ENCODE results near the gene ART3.
"Not testable (repeated sequence)": the region's sequence is repeated elsewhere in the genome, so short reads cannot be mapped to it uniquely, and the experiment has no call there.

ART3 gene

GRCh38 chr4:76074468-76074867, at the start of gene ART3:
Gene ART3 (plus strand): TSS chr4:76074709. CDS start chr4:76075890, 1,181 bp downstream.
- no peak for DNase-seq (ENCODE audit: low spot score)
- in situ Hi-C loops (cut with MboI; ENCODE audit: low sequenced_read_pairs, unreplicated experiment) = no loop called here
- TF ChIP-seq, protein P1, sequence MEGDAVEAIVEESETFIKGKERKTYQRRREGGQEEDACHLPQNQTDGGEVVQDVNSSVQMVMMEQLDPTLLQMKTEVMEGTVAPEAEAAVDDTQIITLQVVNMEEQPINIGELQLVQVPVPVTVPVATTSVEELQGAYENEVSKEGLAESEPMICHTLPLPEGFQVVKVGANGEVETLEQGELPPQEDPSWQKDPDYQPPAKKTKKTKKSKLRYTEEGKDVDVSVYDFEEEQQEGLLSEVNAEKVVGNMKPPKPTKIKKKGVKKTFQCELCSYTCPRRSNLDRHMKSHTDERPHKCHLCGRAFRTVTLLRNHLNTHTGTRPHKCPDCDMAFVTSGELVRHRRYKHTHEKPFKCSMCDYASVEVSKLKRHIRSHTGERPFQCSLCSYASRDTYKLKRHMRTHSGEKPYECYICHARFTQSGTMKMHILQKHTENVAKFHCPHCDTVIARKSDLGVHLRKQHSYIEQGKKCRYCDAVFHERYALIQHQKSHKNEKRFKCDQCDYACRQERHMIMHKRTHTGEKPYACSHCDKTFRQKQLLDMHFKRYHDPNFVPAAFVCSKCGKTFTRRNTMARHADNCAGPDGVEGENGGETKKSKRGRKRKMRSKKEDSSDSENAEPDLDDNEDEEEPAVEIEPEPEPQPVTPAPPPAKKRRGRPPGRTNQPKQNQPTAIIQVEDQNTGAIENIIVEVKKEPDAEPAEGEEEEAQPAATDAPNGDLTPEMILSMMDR (IDR thresholded peaks at IDR 0.05; ENCODE audit: borderline replicate concordance, control extremely low read depth, extremely low read depth, insufficient read depth, missing control alignments) = no peak

GRCh38 chr4:76028350-76028765, 46.2 kb upstream of the ART3 start:
- TF ChIP-seq, protein P1 (IDR thresholded peaks at IDR 0.05; ENCODE audit: borderline replicate concordance, control extremely low read depth, extremely low read depth, insufficient read depth, missing control alignments) = no peak
- DNase-seq (ENCODE audit: low spot score) = no peak
- in situ Hi-C loops (cut with MboI; ENCODE audit: low sequenced_read_pairs, unreplicated experiment) = no loop called here

DNA sequence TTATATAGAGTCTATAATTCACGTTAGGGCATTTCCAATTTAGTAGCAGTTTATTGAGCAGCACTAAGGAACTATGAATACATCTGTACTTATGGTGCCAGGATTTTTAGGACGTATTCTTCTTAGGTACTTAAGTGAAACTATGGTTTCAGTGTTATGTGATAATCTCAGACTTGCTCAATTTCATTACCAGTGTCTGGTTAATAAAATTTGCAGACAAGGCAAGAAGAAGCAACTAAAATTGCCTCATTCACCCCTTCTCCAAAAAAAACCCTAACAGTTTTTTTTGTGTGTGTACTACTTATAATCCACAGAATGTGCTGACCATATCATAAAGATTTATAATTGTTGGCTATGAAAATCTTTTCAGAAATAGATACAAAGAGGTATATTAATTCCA, 45.2 kb upstream of the ART3 start:
- TF ChIP-seq, protein P1 (IDR thresholded peaks at IDR 0.05; ENCODE audit: borderline replicate concordance, control extremely low read depth, extremely low read depth, insufficient read depth, missing control alignments) = no peak
- in situ Hi-C loops (cut with MboI; ENCODE audit: low sequenced_read_pairs, unreplicated experiment) = no loop called here
- DNase-seq (ENCODE audit: low spot score) = no peak

DNA sequence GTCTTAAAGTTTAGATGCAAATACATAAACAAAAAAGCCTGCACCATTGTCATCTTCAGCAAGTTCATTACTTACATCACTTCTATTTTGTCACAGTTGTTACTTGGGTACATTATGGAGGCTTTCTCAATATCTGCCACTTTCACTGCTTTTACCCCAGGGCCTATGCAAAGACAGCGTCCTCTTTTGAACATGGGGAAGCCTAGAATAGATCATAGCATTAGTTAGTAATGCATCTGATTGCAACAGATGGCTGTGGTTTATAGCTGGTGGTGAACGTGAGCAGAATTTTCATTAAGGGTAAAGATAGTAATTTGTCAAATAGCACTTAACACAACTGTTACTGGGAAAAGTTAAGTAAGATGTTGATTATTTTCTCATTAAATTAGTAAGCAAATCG, 39.4 kb upstream of the ART3 start:
- in situ Hi-C loops (cut with MboI; ENCODE audit: low sequenced_read_pairs, unreplicated experiment) = no loop called here
- TF ChIP-seq, protein P1 (IDR thresholded peaks at IDR 0.05; ENCODE audit: borderline replicate concordance, control extremely low read depth, extremely low read depth, insufficient read depth, missing control alignments) = no peak
- no peak for DNase-seq (ENCODE audit: low spot score)

DNA sequence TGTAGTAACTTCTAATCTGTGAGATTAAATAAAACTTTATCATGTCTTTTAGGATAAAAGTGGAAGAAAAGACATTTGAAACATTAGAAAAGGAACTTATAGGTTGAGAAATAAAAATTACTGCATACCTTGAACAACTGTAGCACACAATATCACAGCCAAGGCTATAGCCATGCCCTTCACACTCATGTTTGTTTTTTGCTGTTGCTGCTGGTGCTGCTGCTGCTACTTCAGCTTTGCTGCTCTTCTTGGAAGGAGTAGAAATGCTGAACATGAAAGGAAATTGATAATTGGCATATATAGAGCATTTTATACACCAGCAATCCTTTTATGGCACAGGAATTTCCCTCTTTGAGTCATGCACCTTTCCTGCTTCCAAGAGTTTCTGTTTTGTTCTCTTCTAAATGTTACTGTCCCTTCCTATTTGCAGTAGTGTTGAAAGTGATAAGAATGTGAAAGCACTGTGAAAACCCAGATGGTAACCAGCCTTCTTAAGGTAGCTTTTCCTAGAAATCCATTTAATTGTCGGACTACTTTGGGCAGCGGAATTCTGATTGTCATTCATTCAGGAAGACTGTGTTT, 38.6 kb upstream of the ART3 start, which contains the start of gene CXCL11:
Gene CXCL11 (minus strand): TSS at position 272 of the 582 bp plus-strand sequence. CDS start 83 bp downstream, at position 189.
- in situ Hi-C loops (cut with MboI; ENCODE audit: low sequenced_read_pairs, unreplicated experiment) = no loop called here
- TF ChIP-seq, protein P1 (IDR thresholded peaks at IDR 0.05; ENCODE audit: borderline replicate concordance, control extremely low read depth, extremely low read depth, insufficient read depth, missing control alignments) = no peak
- DNase-seq (ENCODE audit: low spot score) = no peak

DNA sequence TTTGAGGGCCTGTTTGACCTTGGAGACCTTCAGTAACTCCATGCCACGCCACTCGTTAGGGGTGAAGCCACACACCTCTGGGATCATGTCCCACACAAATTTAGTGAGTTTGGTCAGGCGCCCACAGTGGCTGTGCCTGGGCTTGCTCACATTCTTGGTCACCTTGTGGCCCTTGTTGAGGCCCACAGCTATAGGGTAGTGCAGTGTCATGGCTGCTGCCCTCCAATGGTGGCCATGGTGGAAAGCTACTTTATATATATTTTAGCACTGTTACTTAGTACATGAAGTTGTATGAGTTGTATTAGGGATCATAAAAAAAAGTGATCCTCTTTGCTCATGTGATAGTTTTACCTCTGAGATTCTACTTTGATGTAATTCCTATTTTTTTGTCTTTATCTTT, 37.7 kb upstream of the ART3 start:
- in situ Hi-C loops (cut with MboI; ENCODE audit: low sequenced_read_pairs, unreplicated experiment) = no loop called here
- TF ChIP-seq, protein P1 (IDR thresholded peaks at IDR 0.05; ENCODE audit: borderline replicate concordance, control extremely low read depth, extremely low read depth, insufficient read depth, missing control alignments) = no peak

GRCh38 chr4:76042241-76042998, 32.1 kb upstream of the ART3 start:
- in situ Hi-C loops (cut with MboI; ENCODE audit: low sequenced_read_pairs, unreplicated experiment); DNase-seq (ENCODE audit: low spot score): not testable (repeated sequence)

More for the DNA sequence above, 37.7 kb upstream of the ART3 start:
- DNase-seq (ENCODE audit: low spot score) = no peak

DNA sequence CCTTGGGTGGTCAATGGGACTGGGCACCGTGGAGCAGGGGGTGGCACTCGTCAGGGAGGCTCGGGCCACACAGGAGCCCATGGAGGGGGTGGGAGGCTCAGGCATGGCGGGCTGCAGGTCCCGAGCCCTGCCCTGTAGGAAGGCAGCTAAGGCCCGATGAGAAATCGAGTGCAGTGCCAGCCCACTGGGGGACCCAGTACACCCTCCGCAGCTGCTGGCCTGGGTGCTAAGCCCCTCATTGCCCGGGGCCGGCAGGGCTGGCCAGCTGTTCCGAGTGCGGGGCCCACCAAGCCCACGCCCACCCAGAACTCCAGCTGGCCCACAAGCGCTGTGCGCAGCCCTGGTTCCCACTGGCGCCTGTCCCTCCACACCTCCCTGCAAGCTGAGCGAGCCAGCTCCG, 31.2 kb upstream of the ART3 start:
- DNase-seq (ENCODE audit: low spot score); in situ Hi-C loops (cut with MboI; ENCODE audit: low sequenced_read_pairs, unreplicated experiment): not testable (repeated sequence)

GRCh38 chr4:76044686-76045085, 29.8 kb upstream of the ART3 start:
- in situ Hi-C loops (cut with MboI; ENCODE audit: low sequenced_read_pairs, unreplicated experiment) = not testable (repeated sequence)

DNA sequence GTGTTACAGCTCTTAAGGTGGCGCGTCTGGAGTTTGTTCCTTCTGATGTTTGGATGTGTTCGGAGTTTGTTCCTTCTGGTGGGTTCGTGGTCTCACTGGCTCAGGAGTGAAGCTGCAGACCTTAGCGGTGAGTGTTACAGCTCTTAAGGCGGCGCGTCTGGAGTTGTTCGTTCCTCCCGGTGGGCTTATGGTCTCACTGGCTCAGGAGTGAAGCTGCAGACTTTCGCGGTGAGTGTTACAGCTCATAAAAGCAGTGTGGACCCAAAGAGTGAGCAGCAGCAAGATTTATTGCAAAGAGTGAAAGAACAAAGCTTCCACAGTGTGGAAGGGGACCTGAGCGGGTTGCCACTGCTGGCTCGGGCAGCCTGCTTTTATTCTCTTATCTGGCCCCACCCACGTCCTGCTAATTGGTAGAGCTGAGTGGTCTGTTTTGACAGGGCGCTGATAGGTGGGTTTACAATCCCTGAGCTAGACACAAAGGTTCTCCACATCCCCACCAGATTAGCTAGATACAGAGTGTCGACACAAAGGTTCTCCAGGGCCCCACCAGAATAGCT, 24.6 kb upstream of the ART3 start:
- in situ Hi-C loops (cut with MboI; ENCODE audit: low sequenced_read_pairs, unreplicated experiment); DNase-seq (ENCODE audit: low spot score): not testable (repeated sequence)

More at GRCh38 chr4:76044686-76045085, 29.8 kb upstream of the ART3 start:
- not testable (repeated sequence) for DNase-seq (ENCODE audit: low spot score)
